IgD-negative memory B cell (primary cell): Measurements from ENCODE around the gene DRD3. TPM values are rescaled to one million over a fixed set of nuclear protein-coding genes. Genes with fewer than 3 reads are reported as not detected.

Experiments used
- H3K27ac Mint-ChIP-seq, 3 donors: one replicate each; pipeline ENCODE4 v1.8.0; 2020 to 2022; ENCODE audit warnings: mild to moderate bottlenecking in 3 of 3, mixed read lengths in 3 of 3, moderate library complexity in 1 of 3
- H3K27me3 Mint-ChIP-seq: one replicate; pipeline ENCODE4 v1.8.0; 2021; ENCODE audit warnings: mixed read lengths
- H3K36me3 Mint-ChIP-seq: one replicate; pipeline ENCODE4 v1.8.0; 2020; ENCODE audit warnings: mild to moderate bottlenecking, mixed read lengths
- H3K4me1 Mint-ChIP-seq, 3 donors: one replicate each; pipeline ENCODE4 v1.8.0; 2020 to 2022; ENCODE audit warnings: mixed read lengths in 3 of 3, mild to moderate bottlenecking in 1 of 3
- H3K4me3 Mint-ChIP-seq, 4 donors: one replicate each; pipeline ENCODE4 v1.8.0; 2020 to 2022; ENCODE audit warnings: mild to moderate bottlenecking in 4 of 4, mixed read lengths in 4 of 4, moderate library complexity in 3 of 4
- H3K9me3 Mint-ChIP-seq, 3 donors: one replicate each; pipeline ENCODE4 v1.8.0; 2020 to 2021; ENCODE audit warnings: mixed read lengths in 3 of 3, mild to moderate bottlenecking in 1 of 3
- polyA plus RNA-seq: library from polyadenylated mRNA; unstranded; fragments of 300-500 nt; fragmentation: Illumina TruSeq; gene quantifications from one replicate; pipeline ENCODE4 v1.2.3, GENCODE V29; 2021

Gene DRD3
- polyA plus RNA-seq, 1 donor from 2014 or later = not detected

- no peak overlapping the region for H3K4me3 Mint-ChIP-seq
- peaks cover 1% of the 10 kb centered on the region for H3K27me3 Mint-ChIP-seq
- H3K27ac Mint-ChIP-seq = peak overlapping the region in 1 of 3 donors; percentile 12
- no peaks in the 10 kb centered on the region for H3K9me3 Mint-ChIP-seq
- H3K4me1 Mint-ChIP-seq = peaks cover 0 to 4% (median 1%) of the 10 kb centered on the region in 3 donors
- no peaks in the 10 kb centered on the region for H3K36me3 Mint-ChIP-seq
Observed at GRCh38 chr3:114154321-114154821, 24.5 kb downstream of the DRD3 start.

GRCh38 chr3:114152519-114153151 is 26.2 kb downstream of the DRD3 start:
- Mint-ChIP-seq H3K4me1 (peaks cover 0 to 4% (median 1%) of the 10 kb centered on the region in 3 donors), H3K9me3 (no peaks in the 10 kb centered on the region), H3K27ac (no peak overlapping the region), H3K27me3 (no peaks in the 10 kb centered on the region), H3K36me3 (no peaks in the 10 kb centered on the region), H3K4me3 (peak overlapping the region; percentile 37 to 92 (median 80))

GRCh38 chr3:114151091-114151490 is 27.8 kb downstream of the DRD3 start:
- Mint-ChIP-seq H3K4me3 (no peak overlapping the region), H3K4me1 (peaks cover 0 to 4% (median 1%) of the 10 kb centered on the region in 3 donors), H3K27ac (no peak overlapping the region), H3K27me3 (no peaks in the 10 kb centered on the region), H3K36me3 (no peaks in the 10 kb centered on the region), H3K9me3 (no peaks in the 10 kb centered on the region)

GRCh38 chr3:114147251-114147650 is 31.6 kb downstream of the DRD3 start:
- Mint-ChIP-seq H3K27me3 (no peaks in the 10 kb centered on the region), H3K27ac (no peak overlapping the region), H3K4me1 (peaks cover 0 to 1% (median 0%) of the 10 kb centered on the region in 3 donors), H3K36me3 (no peaks in the 10 kb centered on the region), H3K9me3 (no peaks in the 10 kb centered on the region), H3K4me3 (no peak overlapping the region)

GRCh38 chr3:114144909-114145688 is 33.8 kb downstream of the DRD3 start:
- no peaks in the 10 kb centered on the region for H3K4me1 Mint-ChIP-seq
- H3K4me3 Mint-ChIP-seq = no peak overlapping the region
- no peak overlapping the region for H3K27ac Mint-ChIP-seq
- H3K9me3 Mint-ChIP-seq = no peaks in the 10 kb centered on the region
- no peaks in the 10 kb centered on the region for H3K36me3 Mint-ChIP-seq
- H3K27me3 Mint-ChIP-seq = no peaks in the 10 kb centered on the region

- no peaks in the 10 kb centered on the region for H3K27me3 Mint-ChIP-seq
- H3K36me3 Mint-ChIP-seq = no peaks in the 10 kb centered on the region
- H3K4me3 Mint-ChIP-seq = no peak overlapping the region
- H3K4me1 Mint-ChIP-seq = no peaks in the 10 kb centered on the region
- peaks cover 0 to 2% (median under 1%) of the 10 kb centered on the region in 3 donors for H3K9me3 Mint-ChIP-seq
- H3K27ac Mint-ChIP-seq = peak overlapping the region in 1 of 3 donors; percentile 14
Observed at GRCh38 chr3:114143817-114144216, 35.0 kb downstream of the DRD3 start.

- H3K9me3 Mint-ChIP-seq = peaks cover 1 to 10% (median 2%) of the 10 kb centered on the region in 3 donors
- H3K4me3 Mint-ChIP-seq = no peak overlapping the region
- H3K27ac Mint-ChIP-seq = no peak overlapping the region
- no peaks in the 10 kb centered on the region for H3K27me3 Mint-ChIP-seq
- H3K4me1 Mint-ChIP-seq = no peaks in the 10 kb centered on the region
- H3K36me3 Mint-ChIP-seq = no peaks in the 10 kb centered on the region
Observed at GRCh38 chr3:114139836-114140235, 39.0 kb downstream of the DRD3 start.

GRCh38 chr3:114133947-114134346 is 44.9 kb downstream of the DRD3 start:
- Mint-ChIP-seq H3K4me3 (no peak overlapping the region), H3K4me1 (peaks cover 0 to 2% (median 0%) of the 10 kb centered on the region in 3 donors), H3K27me3 (no peaks in the 10 kb centered on the region), H3K27ac (no peak overlapping the region), H3K36me3 (no peaks in the 10 kb centered on the region), H3K9me3 (peaks cover 1 to 9% (median 2%) of the 10 kb centered on the region in 3 donors)

- no peak overlapping the region for H3K4me3 Mint-ChIP-seq
- no peaks in the 10 kb centered on the region for H3K9me3 Mint-ChIP-seq
- H3K36me3 Mint-ChIP-seq = no peaks in the 10 kb centered on the region
Observed at GRCh38 chr3:114132500-114132899, 46.4 kb downstream of the DRD3 start.

GRCh38 chr3:114128826-114129225 is 50.0 kb downstream of the DRD3 start:
- Mint-ChIP-seq H3K9me3 (no peaks in the 10 kb centered on the region), H3K4me3 (no peak overlapping the region), H3K4me1 (peaks cover 0 to 2% (median 0%) of the 10 kb centered on the region in 3 donors), H3K27me3 (no peaks in the 10 kb centered on the region), H3K36me3 (no peaks in the 10 kb centered on the region), H3K27ac (no peak overlapping the region)

More at GRCh38 chr3:114132500-114132899, 46.4 kb downstream of the DRD3 start:
- Mint-ChIP-seq H3K27ac (no peak overlapping the region), H3K4me1 (peaks cover 0 to 2% (median 0%) of the 10 kb centered on the region in 3 donors), H3K27me3 (no peaks in the 10 kb centered on the region)

- H3K4me1 Mint-ChIP-seq = no peaks in the 10 kb centered on the region
- H3K36me3 Mint-ChIP-seq = peaks cover 2% of the 10 kb centered on the region
- no peak overlapping the region for H3K4me3 Mint-ChIP-seq
- H3K9me3 Mint-ChIP-seq = no peaks in the 10 kb centered on the region
- no peaks in the 10 kb centered on the region for H3K27me3 Mint-ChIP-seq
- no peak overlapping the region for H3K27ac Mint-ChIP-seq
Observed at GRCh38 chr3:114128231-114128630, 50.6 kb downstream of the DRD3 start.

GRCh38 chr3:114127517-114127916 is 51.3 kb downstream of the DRD3 start:
- H3K27me3 Mint-ChIP-seq = no peaks in the 10 kb centered on the region
- no peaks in the 10 kb centered on the region for H3K4me1 Mint-ChIP-seq
- H3K9me3 Mint-ChIP-seq = no peaks in the 10 kb centered on the region
- H3K4me3 Mint-ChIP-seq = no peak overlapping the region
- peaks cover 2% of the 10 kb centered on the region for H3K36me3 Mint-ChIP-seq
- H3K27ac Mint-ChIP-seq = no peak overlapping the region

- peaks cover 2% of the 10 kb centered on the region for H3K36me3 Mint-ChIP-seq
Observed at GRCh38 chr3:114126461-114126860, 52.4 kb downstream of the DRD3 start.

GRCh38 chr3:114122027-114122709 is 56.7 kb downstream of the DRD3 start:
- H3K27ac Mint-ChIP-seq = no peak overlapping the region

More at GRCh38 chr3:114126461-114126860, 52.4 kb downstream of the DRD3 start:
- H3K27ac Mint-ChIP-seq = no peak overlapping the region
- H3K9me3 Mint-ChIP-seq = no peaks in the 10 kb centered on the region
- H3K4me1 Mint-ChIP-seq = no peaks in the 10 kb centered on the region
- H3K4me3 Mint-ChIP-seq = no peak overlapping the region
- H3K27me3 Mint-ChIP-seq = no peaks in the 10 kb centered on the region

GRCh38 chr3:114120211-114120610 is 58.6 kb downstream of the DRD3 start:
- Mint-ChIP-seq H3K4me3 (no peak overlapping the region), H3K4me1 (no peaks in the 10 kb centered on the region), H3K27ac (no peak overlapping the region), H3K27me3 (no peaks in the 10 kb centered on the region), H3K36me3 (peaks cover 2% of the 10 kb centered on the region), H3K9me3 (no peaks in the 10 kb centered on the region)

More at GRCh38 chr3:114122027-114122709, 56.7 kb downstream of the DRD3 start:
- Mint-ChIP-seq H3K4me3 (no peak overlapping the region), H3K9me3 (no peaks in the 10 kb centered on the region), H3K27me3 (no peaks in the 10 kb centered on the region), H3K36me3 (peaks cover 2% of the 10 kb centered on the region), H3K4me1 (no peaks in the 10 kb centered on the region)
